Effector memory CD4-positive, alpha-beta T cell (primary cell): Measurements from ENCODE around the gene GIPC2.
A peak's percentile ranks its signal among the peaks of the same experiment; 100 is the strongest.

Source experiments
- DNase-seq, 3 donors: peaks; one replicate each; pipeline ENCODE4 v3.0.0-alpha.2; 2020
- H3K27ac ChIP-seq: 2 replicates; pipeline ENCODE4 v1.7.0; 2013; ENCODE audit warnings: mild to moderate bottlenecking, low read length, moderate library complexity; ENCODE audit not compliant: insufficient read depth, poor library complexity, severe bottlenecking
- H3K27me3 ChIP-seq: replicated peaks from 2 replicates; pipeline ENCODE4 v1.7.0; 2013; ENCODE audit warnings: mild to moderate bottlenecking, low read length; ENCODE audit not compliant: insufficient read depth, control insufficient read depth, poor library complexity, severe bottlenecking
- H3K36me3 ChIP-seq: 2 replicates; pipeline ENCODE4 v1.7.0; 2013; ENCODE audit warnings: mild to moderate bottlenecking, low read length, moderate library complexity; ENCODE audit not compliant: control insufficient read depth, insufficient read depth
- H3K4me1 ChIP-seq: 2 replicates; pipeline ENCODE4 v1.7.0; 2013; ENCODE audit warnings: low read length, mild to moderate bottlenecking; ENCODE audit not compliant: control insufficient read depth, insufficient read depth, poor library complexity, severe bottlenecking
- H3K4me3 ChIP-seq: 2 replicates; pipeline ENCODE4 v1.7.0; 2013; ENCODE audit warnings: low read length, low read depth, mild to moderate bottlenecking; ENCODE audit not compliant: insufficient read depth, poor library complexity, severe bottlenecking
- H3K9me3 ChIP-seq: 2 replicates; pipeline ENCODE4 v1.7.0; 2013; ENCODE audit warnings: mild to moderate bottlenecking, low read length, moderate library complexity; ENCODE audit not compliant: control insufficient read depth

The GIPC2 gene

GRCh38 chr1:78035121-78035520 lies 10.6 kb upstream of the GIPC2 start:
- H3K4me3 ChIP-seq = no peak overlapping the region
- H3K27me3 ChIP-seq = no peaks in the 10 kb centered on the region
- no peaks in the 10 kb centered on the region for H3K9me3 ChIP-seq
- no peaks in the 10 kb centered on the region for H3K36me3 ChIP-seq
- no peaks in the 10 kb centered on the region for H3K4me1 ChIP-seq
- DNase-seq = no peak
- H3K27ac ChIP-seq = no peak overlapping the region

- no peaks in the 10 kb centered on the region for H3K4me1 ChIP-seq
- no peaks in the 10 kb centered on the region for H3K36me3 ChIP-seq
- H3K27ac ChIP-seq = no peak overlapping the region
- no peaks in the 10 kb centered on the region for H3K9me3 ChIP-seq
- no peak overlapping the region for H3K4me3 ChIP-seq
- no peaks in the 10 kb centered on the region for H3K27me3 ChIP-seq
- DNase-seq = no peak
Observed at GRCh38 chr1:78036450-78036849, 9.3 kb upstream of the GIPC2 start.

GRCh38 chr1:78038071-78038470 lies 7.7 kb upstream of the GIPC2 start:
- no peak for DNase-seq
- H3K27ac ChIP-seq = no peak overlapping the region
- no peaks in the 10 kb centered on the region for H3K36me3 ChIP-seq
- H3K4me3 ChIP-seq = no peak overlapping the region
- no peaks in the 10 kb centered on the region for H3K4me1 ChIP-seq
- H3K27me3 ChIP-seq = no peaks in the 10 kb centered on the region
- H3K9me3 ChIP-seq = no peaks in the 10 kb centered on the region

GRCh38 chr1:78038491-78038939 lies 7.3 kb upstream of the GIPC2 start:
- Histone ChIP-seq H3K9me3 (no peaks in the 10 kb centered on the region), H3K36me3 (no peaks in the 10 kb centered on the region), H3K27me3 (no peaks in the 10 kb centered on the region), H3K4me3 (no peak overlapping the region), H3K4me1 (no peaks in the 10 kb centered on the region), H3K27ac (no peak overlapping the region)
- no peak for DNase-seq

GRCh38 chr1:78040484-78041089 lies 5.2 kb upstream of the GIPC2 start:
- no peaks in the 10 kb centered on the region for H3K36me3 ChIP-seq
- no peak overlapping the region for H3K4me3 ChIP-seq
- DNase-seq = no peak

GRCh38 chr1:78043436-78043835 lies 2.3 kb upstream of the GIPC2 start:
- Histone ChIP-seq H3K4me1 (peaks cover 9% of the 10 kb centered on the region), H3K4me3 (no peak overlapping the region), H3K27me3 (peaks cover 9% of the 10 kb centered on the region), H3K36me3 (no peaks in the 10 kb centered on the region), H3K9me3 (no peaks in the 10 kb centered on the region), H3K27ac (no peak overlapping the region)
- no peak for DNase-seq

More at GRCh38 chr1:78040484-78041089, 5.2 kb upstream of the GIPC2 start:
- Histone ChIP-seq H3K27me3 (peaks cover 5% of the 10 kb centered on the region), H3K4me1 (peaks cover 4% of the 10 kb centered on the region), H3K9me3 (no peaks in the 10 kb centered on the region), H3K27ac (no peak overlapping the region)

- Histone ChIP-seq H3K27me3 (peaks cover 9% of the 10 kb centered on the region), H3K9me3 (no peaks in the 10 kb centered on the region), H3K4me3 (peak overlapping the region; percentile 57), H3K27ac (no peak overlapping the region), H3K36me3 (no peaks in the 10 kb centered on the region), H3K4me1 (peaks cover 9% of the 10 kb centered on the region)
- no peak for DNase-seq
Observed at GRCh38 chr1:78044796-78045562, 787 bp upstream of the GIPC2 start.

- peak overlapping the region; percentile 57 for H3K4me3 ChIP-seq
- no peaks in the 10 kb centered on the region for H3K36me3 ChIP-seq
- no peak for DNase-seq
- H3K27me3 ChIP-seq = peaks cover 9% of the 10 kb centered on the region
- H3K9me3 ChIP-seq = no peaks in the 10 kb centered on the region
- H3K27ac ChIP-seq = no peak overlapping the region
- H3K4me1 ChIP-seq = peaks cover 9% of the 10 kb centered on the region
Observed at GRCh38 chr1:78045563-78045925, 222 bp upstream of the GIPC2 start.

GRCh38 chr1:78047106-78047505 lies 1.3 kb downstream of the GIPC2 start:
- no peak for DNase-seq
- no peak overlapping the region for H3K27ac ChIP-seq
- H3K27me3 ChIP-seq = peaks cover 9% of the 10 kb centered on the region
- H3K9me3 ChIP-seq = no peaks in the 10 kb centered on the region
- no peak overlapping the region for H3K4me3 ChIP-seq
- peaks cover 9% of the 10 kb centered on the region for H3K4me1 ChIP-seq
- H3K36me3 ChIP-seq = no peaks in the 10 kb centered on the region

GRCh38 chr1:78047631-78048030 lies 1.9 kb downstream of the GIPC2 start:
- H3K4me3 ChIP-seq = no peak overlapping the region
- no peaks in the 10 kb centered on the region for H3K36me3 ChIP-seq
- H3K4me1 ChIP-seq = peaks cover 9% of the 10 kb centered on the region
- DNase-seq = no peak
- no peak overlapping the region for H3K27ac ChIP-seq
- no peaks in the 10 kb centered on the region for H3K9me3 ChIP-seq
- peaks cover 9% of the 10 kb centered on the region for H3K27me3 ChIP-seq
